ENCODE measurements around the gene TMOD1. TPM values are rescaled to one million over a fixed set of nuclear protein-coding genes. Genes with fewer than 3 reads are reported as not detected.

Gene TMOD1
- total and polyA plus RNA-seq, 2 of the 13 experiments (the other 11 are each of a cell fraction or from before 2014, with no cell fraction given) = 0.04 to 0.07 TPM

DNA sequence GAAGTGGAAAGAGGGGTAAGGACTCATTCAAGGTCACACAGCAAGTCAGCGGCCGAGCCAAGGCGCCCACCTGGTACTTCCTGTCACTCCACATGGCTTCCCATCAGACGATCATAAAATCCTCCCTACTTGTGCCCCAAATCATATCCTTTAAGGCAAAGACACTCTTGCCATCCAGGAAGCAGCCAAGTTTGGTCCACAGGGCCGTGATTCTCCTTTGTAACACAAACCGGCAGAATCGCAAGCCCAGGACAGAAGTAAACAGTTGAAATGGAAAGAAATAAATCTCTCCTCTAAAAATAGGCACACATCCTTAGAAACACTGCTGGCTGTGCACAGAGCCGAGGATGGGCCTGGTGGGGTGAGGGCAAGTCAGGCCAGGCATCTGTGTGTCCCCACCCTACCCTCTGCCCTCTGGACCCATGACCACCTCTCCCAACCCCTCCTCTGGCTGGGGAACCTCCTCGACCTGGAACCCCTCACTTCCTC is 30.5 kb downstream of the TMOD1 start:
- no peak overlapping the region for H3K27ac ChIP-seq (ENCODE audit: extremely low read length, insufficient read depth, low read length)
- POLR2A ChIA-PET = no interaction called here
- BruUV-seq (replicated peaks) = no TSS peak
- no peaks in the 10 kb centered on the region for H3K9me3 ChIP-seq (ENCODE audit: low read length)
- no peaks in the 10 kb centered on the region for H4K20me1 ChIP-seq (ENCODE audit: insufficient read depth, low read length)
- no peak overlapping the region for H3K4me3 ChIP-seq (replicated peaks in 1 of 3; ENCODE audit: insufficient read depth in 1 of 3, low read depth in 2 of 3, low read length in 3 of 3)
- no peak for DNase-seq (ENCODE audit: low spot score)
- no peak for ATAC-seq
- H3K36me3 ChIP-seq (replicated peaks in 1 of 2; ENCODE audit: control insufficient read depth in 1 of 2, insufficient read depth in 2 of 2, low read length in 2 of 2) = no peaks in the 10 kb centered on the region
- TF ChIP-seq TGIF2 (CRISPR knock-in tag; IDR thresholded peaks at IDR 0.05) (no peak), NR1H2 (CRISPR knock-in tag; IDR thresholded peaks at IDR 0.05; ENCODE audit: borderline replicate concordance, low read depth) (no peak), EZH2 (conservative IDR thresholded peaks at IDR 0.05; ENCODE audit: low read depth, low read length) (no peak), ZSCAN30 (CRISPR knock-in tag; IDR thresholded peaks at IDR 0.05) (no peak), ATF7-NPFF (CRISPR knock-in tag; IDR thresholded peaks at IDR 0.05; ENCODE audit: low read depth) (no peak), ZNF777 (CRISPR knock-in tag; IDR thresholded peaks at IDR 0.05) (no peak), KDM1A (CRISPR knock-in tag; IDR thresholded peaks at IDR 0.05) (no peak), TARDBP (CRISPR knock-in tag; IDR thresholded peaks at IDR 0.05) (no peak)
- WGBS (ENCODE audit: low lambda C conversion rate) = 25% methylated on average over 9 of the region's 9 CpGs
- peaks cover 0 to 20% of the 10 kb centered on the region in 2 experiments; a peak in 3 of 5 replicates for H3K27me3 ChIP-seq (ENCODE audit: control insufficient read depth in 1 of 2, insufficient read depth in 2 of 2, low read length in 2 of 2)
- in situ Hi-C loops (cut with HindIII; ENCODE audit: extremely low pct_ligation_motif_present, low pct_unique_long_range_greater_than_20kb) = no loop called here
- no peaks in the 10 kb centered on the region for H3K79me2 ChIP-seq (ENCODE audit: insufficient read depth, low read length)
- H3K4me2 ChIP-seq (ENCODE audit: low read depth, low read length) = no peak overlapping the region
- CTCF ChIA-PET (ENCODE audit: low intra/inter-chr PET ratio, low total read pairs) = no interaction called here
- no peak overlapping the region for H2AFZ ChIP-seq (ENCODE audit: low read length)
- no peak for FAIRE-seq
- intact Hi-C loops (cut with micrococcal nuclease; ENCODE audit: unreplicated experiment) = no loop called here
- no peaks in the 10 kb centered on the region for H3K4me1 ChIP-seq (ENCODE audit: insufficient read depth, low read length)
- H3K9ac ChIP-seq (ENCODE audit: insufficient read depth, low read depth, low read length) = no peak overlapping the region

DNA sequence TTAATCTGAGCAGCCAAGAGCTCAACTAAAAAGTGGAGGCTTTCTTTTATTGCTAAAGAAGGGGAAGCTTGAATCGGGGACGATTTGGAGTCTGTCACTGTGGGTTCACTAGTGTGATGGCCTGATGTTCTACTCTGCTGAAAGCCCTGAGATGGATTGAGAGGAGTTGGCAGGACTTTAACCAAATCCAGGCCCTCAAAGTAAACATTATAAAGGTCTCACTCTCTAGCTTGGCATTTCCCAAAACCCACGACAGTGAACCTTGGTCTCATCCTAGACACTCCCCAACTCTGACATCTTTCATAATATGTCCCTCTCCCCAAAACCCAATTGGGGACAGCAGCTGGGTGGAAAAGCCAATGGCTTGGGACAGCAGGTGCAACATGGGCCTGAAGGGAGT is 32.7 kb downstream of the TMOD1 start:
- intact Hi-C loops (cut with micrococcal nuclease; ENCODE audit: unreplicated experiment) (no loop called here), in situ Hi-C loops (cut with HindIII; ENCODE audit: extremely low pct_ligation_motif_present, low pct_unique_long_range_greater_than_20kb) (no loop called here)
- Histone ChIP-seq H3K79me2 (ENCODE audit: insufficient read depth, low read length) (no peaks in the 10 kb centered on the region), H3K4me1 (ENCODE audit: insufficient read depth, low read length) (no peaks in the 10 kb centered on the region), H3K9me3 (ENCODE audit: low read length) (no peaks in the 10 kb centered on the region), H3K4me3 (replicated peaks in 1 of 3; ENCODE audit: insufficient read depth in 1 of 3, low read depth in 2 of 3, low read length in 3 of 3) (no peak overlapping the region), H3K27ac (ENCODE audit: extremely low read length, insufficient read depth, low read length) (no peak overlapping the region), H3K36me3 (replicated peaks in 1 of 2; ENCODE audit: control insufficient read depth in 1 of 2, insufficient read depth in 2 of 2, low read length in 2 of 2) (no peaks in the 10 kb centered on the region), H4K20me1 (ENCODE audit: insufficient read depth, low read length) (no peaks in the 10 kb centered on the region), H3K9ac (ENCODE audit: insufficient read depth, low read depth, low read length) (no peak overlapping the region), H3K27me3 (ENCODE audit: control insufficient read depth in 1 of 2, insufficient read depth in 2 of 2, low read length in 2 of 2) (peaks cover 0 to under 1% of the 10 kb centered on the region in 2 experiments; a peak in 1 of 5 replicates), H2AFZ (ENCODE audit: low read length) (no peak overlapping the region), H3K4me2 (ENCODE audit: low read depth, low read length) (no peak overlapping the region)
- ChIA-PET CTCF (ENCODE audit: low intra/inter-chr PET ratio, low total read pairs) (no interaction called here), POLR2A (no interaction called here)
- no peak for FAIRE-seq
- TF ChIP-seq ZNF207 (IDR thresholded peaks at IDR 0.05; ENCODE audit: borderline replicate concordance) = no peak
- TF ChIP-seq EP300 (IDR thresholded peaks at IDR 0.05; ENCODE audit: low read depth in 2 of 2, low read length in 2 of 2) = no peak
- TF ChIP-seq EP300 (CRISPR knock-in tag; IDR thresholded peaks at IDR 0.05; ENCODE audit: borderline replicate concordance) = no peak
- WGBS (ENCODE audit: low lambda C conversion rate) = 8% methylated on average over 3 of the region's 3 CpGs
- ATAC-seq = no peak
- no peak for DNase-seq (ENCODE audit: low spot score)
- BruUV-seq (replicated peaks) = no TSS peak
